HG03135 (cell line): ENCODE data around the gene CARD11.

Experiments used
- ATAC-seq: cut with Tn5 transposase; IDR thresholded peaks from one replicate; pipeline ENCODE4 v1.9.1; 2021; ENCODE audit warnings: mild to moderate bottlenecking, moderate library complexity; ENCODE audit not compliant: unreplicated experiment

Gene CARD11

DNA sequence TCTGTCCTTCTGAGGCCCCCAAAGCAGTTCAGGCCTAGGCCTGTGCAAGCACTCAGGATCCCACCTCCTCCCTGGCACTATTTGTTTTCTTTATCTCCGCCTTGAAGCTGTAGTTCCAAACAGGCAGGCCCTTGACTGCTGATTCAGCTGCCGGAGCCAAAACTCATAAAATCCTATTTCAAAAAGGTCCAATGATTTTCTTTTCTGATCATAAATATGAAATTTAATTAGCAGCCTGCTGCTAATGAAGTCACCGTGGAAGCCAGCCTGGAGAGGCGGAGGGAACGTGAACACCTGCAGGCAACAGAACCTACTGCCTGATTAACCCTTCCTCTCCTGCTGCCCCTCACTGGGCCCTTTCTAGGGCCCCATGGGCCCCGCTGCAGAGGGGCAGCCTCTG lies 60.1 kb downstream of the CARD11 start:
- ATAC-seq: no peak

DNA sequence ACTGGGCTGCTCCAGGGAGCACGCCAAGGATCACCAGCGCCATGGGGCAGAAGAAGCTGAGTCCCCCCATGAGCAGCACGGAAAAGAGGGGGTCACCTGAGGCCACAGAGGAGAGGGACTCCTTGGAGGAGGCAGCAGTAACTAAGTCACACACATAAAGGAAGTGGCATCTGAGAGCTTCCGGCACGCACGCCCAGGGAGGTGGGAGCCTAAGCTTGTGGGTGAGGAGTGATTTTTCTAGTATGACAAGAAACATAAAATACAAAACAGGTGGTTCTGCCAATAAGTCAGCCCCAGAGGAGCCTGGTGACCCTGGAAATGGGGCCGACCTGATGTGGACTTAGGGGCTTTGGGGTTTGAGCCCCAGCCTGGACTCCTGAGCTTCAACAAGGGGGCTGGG lies 60.8 kb downstream of the CARD11 start:
- ATAC-seq: no peak

DNA sequence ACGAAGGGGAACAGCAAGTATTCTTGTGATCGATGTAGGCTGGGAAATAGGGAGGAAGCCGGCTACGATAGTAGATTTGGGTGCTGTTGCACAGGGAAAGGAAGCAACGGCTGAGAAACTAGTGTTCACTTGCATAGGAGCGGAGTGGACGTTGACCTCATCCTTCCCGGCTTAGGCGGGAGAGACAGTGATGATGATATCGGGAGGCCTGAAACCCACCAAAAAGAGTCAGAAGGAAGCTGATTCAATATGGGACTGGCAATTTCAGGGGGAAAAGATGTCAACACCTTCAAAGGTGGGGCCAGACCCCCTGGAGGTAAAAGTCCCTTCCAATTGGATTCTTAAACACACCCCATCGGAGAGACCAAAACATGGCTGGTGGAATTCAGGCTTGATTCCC lies 61.3 kb downstream of the CARD11 start:
- no peak for ATAC-seq

DNA sequence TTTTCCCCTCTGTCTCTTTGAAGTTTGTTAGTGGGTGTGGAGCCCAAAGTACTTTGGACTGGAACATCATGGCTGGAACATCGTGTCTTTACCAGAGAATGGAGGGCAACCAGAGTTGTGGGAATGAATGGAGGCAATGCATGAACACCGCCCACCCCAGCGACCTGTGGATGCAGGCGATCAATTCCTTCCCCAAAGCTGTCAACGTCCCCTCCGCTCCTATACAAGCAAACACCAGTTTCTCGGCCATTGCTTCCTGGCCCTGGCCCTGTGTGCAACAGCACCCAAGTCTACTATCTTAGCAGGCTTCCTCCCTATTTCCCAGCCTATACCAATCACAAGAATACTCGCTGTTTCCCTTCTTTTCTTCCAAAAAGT lies 62.6 kb downstream of the CARD11 start:
- ATAC-seq: no peak

DNA sequence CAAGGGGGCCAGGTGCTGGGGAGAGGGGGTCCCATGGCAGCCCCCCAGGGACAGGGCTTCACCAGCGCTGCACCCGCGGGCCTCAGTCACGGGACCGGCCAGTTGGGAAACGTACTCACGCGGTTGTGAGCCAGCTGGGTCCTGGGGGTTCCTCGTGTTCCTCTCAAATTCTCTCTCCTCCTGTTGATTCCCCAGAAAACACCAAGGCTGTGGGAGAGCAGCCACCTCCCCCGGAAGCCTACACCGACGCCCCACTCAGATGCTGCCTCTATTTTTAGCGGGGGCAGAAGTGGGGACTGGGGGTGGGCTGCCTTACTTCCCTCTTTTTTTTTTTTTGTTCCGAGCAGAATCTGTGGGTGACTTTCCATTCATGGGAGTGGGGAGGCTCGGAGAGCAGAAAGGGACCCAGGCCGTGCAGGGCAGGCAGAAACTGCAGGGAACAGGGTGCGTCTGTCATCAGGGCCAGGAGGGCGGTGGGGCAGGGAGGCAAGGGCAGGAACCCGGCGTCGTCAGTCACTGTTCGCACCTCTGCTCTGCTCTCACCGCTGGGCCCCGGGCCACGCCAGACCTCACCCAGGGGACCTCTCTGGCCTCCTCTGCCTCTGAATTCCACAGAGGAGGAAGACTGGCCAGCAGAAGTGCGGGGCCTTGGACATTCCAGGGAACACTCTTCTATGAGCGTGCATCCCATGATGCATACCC lies 63.1 kb downstream of the CARD11 start:
- no peak for ATAC-seq

DNA sequence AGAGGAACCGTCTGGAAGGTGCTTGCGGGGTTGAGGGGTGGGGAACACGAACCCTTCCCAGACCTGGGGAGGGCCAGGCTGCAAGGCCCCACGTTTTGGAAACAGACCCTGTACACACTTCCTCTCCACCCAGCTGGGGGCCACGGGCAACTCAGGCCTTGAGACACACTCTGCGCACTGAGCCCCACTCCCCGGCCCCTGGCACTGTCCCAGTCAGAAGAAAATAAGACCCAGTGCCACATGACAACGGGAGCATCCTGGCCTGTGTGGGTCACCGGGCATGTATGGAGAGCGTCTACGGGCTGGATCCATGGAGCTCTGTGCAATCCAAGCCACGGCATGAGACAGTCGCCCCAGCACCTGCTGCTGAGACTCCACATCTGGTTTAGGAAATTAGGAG lies 63.7 kb downstream of the CARD11 start:
- no peak for ATAC-seq

DNA sequence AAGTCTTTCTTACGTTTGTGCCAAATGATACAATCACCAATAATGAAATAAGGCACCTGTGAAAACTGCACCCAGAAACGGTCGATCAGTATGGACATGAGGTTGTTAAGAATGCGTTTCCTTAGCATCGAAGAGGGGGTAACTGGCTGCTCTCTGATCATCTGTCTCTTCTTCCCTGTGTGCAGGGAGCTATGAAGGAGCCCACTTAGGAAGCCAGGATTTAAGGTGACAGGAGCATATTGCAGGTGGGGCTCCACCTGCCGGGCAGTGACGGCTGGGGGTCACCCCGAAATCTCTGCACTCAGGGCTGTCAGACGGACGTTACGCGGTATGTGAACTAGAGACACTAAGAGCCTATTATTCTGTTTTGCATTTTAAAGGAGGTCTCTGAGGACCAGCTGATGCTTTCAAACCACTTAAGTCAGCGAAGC lies 64.5 kb downstream of the CARD11 start:
- ATAC-seq: peak; percentile 31

DNA sequence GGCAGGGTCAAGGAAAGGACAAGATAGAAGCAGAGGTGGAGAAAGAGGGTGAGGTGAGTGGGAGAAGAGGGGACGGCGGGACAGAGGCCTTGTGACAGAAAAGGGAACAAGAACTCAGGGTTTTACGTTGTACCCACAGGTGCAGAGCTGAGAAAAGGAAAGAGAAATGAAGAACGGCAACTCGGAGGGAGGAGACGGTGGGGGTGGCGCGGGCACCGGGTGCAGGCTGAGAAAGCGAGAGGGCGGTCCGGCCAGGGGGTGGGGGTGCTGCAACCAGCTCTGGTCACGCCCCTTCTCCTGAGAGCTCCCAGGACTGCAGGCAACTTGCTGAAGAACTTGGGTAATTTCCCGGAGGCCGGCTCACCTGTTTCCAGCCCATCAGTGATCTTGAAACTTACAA lies 65.3 kb downstream of the CARD11 start:
- peak; percentile 87 for ATAC-seq

DNA sequence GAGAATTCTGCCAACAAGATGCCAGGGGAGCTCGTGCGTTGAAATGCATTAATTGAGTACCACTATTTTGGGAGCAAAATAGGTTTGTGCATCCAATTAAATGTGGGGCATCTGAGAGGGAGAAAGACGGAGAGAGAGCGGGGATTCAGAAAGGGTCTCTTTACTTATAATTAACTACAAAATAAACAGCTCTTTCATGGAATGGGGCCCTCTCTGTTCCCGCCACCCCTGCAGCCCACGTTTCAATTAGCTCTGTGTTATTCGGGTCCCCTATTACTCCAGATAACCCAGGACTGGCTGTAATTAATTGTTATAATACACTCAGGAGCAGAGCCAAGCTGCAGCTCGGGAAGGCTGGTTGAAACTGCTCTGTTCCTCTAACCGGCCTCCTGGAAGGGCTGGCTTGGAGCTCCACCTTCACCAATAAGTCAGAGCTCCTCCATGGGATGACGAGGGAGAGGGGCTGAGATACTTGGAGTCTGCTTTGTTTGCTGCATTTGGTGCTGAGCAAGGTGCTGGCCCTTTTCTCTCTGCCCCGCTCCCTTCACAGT lies 67.8 kb downstream of the CARD11 start:
- no peak for ATAC-seq

DNA sequence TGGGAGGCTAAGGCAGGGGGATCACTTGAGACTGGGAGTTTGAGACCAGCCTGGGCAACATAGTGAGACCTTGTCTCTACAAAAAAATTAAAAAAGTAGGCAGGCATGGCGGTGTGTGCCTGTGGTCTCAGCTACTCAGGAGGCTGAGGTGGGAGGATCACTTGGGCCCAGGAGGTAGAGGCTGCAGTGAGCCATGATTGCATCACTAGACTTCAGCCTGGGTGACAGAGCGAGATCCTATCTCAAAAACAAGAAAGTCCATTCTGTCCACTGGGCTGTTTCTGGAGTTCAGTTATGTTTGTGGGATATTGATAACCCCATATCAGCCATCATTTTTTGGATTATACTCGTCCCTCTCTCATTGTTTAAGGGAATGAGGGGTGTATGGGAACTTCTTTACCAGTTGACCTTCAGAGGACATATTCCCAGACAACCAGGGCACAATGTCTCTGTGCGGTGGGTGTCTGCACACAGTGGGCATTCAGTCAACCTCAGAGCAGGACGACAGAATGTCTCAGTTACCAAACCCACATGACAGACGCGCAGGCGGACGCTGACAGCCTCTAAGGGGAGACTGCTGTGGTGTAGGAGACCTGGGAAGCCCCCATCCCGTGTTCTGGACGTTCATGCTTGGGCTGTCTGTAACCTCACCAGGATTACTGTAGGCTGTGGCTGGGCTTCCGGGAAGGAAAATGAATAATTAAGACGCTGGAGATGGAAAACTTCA lies 69.4 kb downstream of the CARD11 start:
- ATAC-seq: no peak

DNA sequence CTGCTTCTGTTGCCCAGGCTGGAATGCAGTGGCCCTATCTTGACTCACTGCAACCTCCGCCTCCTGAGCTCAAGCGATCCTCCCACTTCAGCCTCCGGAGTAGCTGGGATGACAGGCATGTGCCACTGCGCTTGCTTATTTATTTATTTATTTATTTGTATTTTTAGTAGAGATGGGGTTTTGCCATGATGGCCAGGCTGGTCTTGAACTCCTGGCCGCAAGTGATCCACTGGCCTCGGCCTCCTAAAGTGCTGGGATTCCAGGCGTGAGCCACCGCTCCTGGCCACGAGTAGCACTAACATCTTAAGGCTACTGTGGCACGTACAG lies 70.9 kb downstream of the CARD11 start:
- ATAC-seq: no peak

DNA sequence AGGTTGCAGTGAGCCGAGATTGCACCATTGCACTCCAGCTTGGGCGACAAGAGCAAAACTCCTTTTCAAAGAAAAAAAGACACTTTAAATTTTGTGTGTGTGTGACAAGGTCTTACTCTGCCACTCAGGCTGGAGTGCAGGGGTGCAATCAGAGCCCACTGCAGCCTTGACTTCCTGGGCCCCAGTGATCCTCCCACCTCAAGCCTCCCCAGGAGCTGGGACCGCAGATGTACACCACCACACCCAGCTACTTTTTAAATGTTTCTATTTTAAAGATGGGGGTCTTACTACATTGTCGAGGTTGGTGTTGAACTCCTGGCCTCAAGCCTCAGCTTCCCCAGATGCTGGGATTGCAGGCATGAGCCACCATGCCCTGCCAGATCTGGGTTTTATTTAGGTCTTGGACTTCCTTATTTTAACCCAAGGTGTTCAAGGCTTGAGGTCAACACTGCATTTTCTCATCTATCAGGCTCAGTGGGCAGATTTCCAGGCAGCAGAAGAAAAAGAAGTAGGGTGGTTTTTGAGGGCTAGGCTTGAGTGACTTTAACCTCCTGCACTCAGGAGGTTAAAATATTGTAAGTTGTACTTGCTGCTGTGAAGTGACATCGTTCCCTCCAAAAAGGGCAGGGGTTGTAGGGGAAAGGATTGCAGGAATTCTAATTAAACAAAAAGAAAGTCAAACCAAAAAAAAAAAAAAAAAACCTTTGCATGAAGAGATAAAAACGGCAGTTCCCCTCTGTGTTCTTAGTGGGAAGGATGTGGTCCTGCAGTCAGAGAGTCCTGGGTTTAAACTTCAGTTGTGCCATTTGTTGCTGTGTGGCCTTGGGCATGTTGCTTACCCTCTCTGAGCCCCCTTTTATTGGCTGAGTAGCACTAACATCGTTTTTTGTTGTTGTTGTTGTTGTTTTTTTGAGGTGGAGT lies 71.5 kb downstream of the CARD11 start:
- ATAC-seq: peak; percentile 73

DNA sequence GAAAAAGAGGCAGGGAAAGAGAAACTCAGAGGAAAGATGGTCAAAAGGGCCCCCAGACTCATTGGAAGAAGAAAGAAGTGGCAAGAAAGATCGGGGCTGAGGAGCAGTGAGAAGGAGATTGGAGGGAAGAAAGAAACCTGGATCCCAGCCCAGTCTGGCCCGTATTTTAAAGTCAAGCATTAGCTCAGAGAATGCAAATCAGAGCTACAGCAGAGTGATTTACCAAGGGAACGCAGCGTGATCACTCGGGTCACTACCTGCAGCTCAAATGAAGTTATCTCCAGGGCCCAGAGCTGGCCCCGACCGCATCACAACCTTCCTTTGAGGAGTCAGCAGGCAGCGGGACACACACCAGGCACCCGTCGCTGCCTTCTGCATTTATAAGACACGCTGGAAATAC lies 72.8 kb downstream of the CARD11 start:
- ATAC-seq: no peak

DNA sequence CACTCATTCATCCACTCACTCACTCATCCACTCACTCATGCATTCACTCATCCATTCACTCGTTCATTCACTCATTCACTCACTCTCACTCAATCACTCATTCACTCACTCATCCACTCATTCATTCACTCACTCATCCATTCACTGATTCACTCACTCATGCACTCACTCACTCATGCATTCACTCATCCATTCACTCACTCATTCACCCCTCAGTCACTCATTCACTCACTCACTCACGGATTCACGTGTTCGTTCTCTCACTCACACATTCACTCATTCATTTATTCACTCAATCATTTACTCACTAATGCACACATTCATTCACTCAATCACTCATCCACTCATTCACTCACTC lies 73.4 kb downstream of the CARD11 start:
- ATAC-seq: no peak

DNA sequence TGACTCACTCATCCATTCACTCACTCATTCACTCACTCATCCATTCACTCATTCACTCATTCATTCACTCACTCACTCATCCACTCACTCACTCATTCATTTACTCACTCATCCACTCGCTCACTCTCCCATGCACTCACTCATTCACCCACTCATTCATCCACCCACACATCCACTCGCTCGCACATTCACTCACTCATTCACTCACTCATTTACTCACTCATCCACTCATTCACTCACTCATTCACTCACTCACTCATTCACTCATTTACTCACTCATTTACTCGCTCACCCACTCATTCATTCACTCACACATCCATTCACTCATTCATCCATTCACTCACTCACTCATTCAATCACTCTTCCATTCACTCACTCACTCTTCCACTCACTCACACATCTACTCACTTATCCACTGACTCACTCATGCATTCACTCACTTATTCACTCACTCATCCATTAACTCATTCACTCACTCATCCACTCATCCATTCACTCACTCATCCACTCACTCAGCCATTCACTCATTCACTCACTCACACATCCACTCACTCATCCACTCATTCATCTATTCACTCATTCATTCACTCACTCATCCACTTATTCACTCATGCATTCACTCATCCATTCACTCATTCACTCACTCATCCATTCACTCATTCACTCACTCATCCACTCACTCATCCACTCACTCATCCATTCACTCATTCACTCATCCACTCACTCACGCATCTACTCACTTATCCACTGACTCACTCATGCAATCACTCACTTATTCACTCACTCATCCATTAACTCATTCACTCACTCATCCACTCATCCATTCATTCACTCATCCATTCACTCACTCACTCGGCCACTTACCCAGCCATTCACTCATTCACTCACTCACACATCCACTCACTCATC lies 74.0 kb downstream of the CARD11 start:
- ATAC-seq: no peak

DNA sequence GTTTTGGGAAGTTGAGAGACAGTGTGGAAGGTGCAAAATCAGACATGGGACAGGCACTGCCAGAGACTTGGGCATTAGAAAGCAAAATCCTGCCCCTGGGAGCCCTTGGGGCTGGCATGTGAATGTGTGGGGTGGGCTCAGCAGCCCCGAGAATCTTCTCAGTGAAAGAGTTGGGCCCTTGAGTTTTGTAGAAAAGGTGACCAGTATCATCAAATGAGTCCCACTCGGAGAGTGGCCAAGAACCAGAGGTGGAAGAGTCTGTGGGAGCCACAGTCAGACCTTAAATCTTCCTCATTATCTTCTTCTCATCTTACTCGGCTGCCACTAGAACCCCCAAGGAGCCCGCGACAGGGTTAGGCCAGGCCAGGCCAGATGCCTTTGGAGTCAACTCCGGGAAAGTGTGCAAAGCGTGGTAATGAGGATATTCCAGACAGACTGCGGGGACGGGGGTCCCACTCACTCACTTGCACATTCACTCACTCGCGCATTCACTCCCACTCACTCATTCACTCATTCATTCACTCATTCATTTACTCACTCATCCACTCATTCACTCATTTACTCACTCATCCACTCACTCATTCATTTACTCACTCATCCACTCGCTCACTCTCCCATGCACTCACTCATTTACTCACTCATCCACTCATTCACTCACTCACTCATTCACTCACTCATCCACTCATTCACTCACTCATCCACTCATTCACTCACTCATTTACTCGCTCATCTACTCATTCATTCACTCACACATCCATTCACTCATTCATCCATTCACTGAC lies 74.9 kb downstream of the CARD11 start:
- ATAC-seq: no peak

DNA sequence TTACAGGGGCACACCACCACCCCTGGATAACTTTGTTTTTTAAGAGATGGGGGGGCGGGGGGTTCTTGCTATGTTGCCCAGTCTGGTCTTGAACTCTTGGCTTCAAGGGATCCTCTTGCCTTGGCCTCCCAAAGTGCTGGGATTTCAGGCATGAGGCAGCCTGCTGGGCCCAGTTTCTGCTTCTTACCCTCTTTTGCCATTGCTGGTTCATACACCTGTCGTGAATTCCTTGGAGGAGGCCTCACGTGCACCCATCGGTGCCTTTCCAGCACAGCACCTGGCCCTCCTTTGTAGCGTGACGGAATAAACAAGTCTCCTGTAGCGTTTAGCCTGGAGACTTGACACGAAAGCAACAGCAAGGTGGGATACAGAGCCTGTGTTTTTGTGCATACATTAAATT lies 75.5 kb downstream of the CARD11 start:
- no peak for ATAC-seq

DNA sequence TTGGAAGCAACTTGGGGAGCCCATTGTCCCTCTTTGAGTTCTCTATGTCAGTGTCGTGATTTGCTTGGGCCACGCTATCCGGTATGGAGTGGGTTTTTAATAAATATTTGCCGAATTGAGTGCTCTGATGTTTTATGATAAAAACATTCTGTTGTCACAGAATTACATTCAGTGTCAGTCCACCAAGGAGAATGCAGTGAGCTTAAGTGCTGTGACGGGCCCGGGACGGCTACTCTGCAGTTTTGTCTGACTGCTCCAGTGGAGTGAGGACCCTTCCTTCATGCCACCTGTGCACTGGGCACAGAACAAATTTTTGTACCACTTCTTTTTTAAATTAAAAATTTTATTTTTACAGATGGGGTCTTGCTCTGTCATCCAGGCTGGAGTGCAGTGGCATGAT lies 76.0 kb downstream of the CARD11 start:
- no peak for ATAC-seq

DNA sequence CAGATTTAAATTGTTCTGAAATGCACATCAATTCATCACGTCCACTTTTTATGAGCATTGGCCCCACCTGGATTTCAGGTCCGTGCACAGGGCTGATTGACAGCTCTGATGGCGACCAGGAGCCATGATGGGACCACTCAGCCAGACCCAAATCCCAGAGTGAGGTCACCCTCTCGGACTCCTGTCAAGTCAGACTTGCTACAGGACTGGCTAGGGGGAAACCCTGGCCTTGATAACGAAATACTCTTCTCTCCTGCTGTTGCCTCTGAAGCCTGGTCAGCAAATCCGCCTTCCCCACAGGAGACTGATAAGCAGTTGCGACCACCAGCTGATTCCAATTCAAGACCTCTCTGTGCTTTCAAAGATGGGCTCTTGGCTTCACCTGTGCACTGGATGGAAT lies 76.4 kb downstream of the CARD11 start:
- no peak for ATAC-seq
